ENCODE results near the gene PLEKHG4. TPM values are rescaled to one million over a fixed set of nuclear protein-coding genes. Genes with fewer than 3 reads are reported as not detected.

The PLEKHG4 gene
- total RNA-seq, 1 donor from 2014 or later = 9.8 TPM

- intact Hi-C loops (cut with DNase I) = no loop called here
- Histone ChIP-seq H3K4me3 (no peak overlapping the region), H3K27ac (no peak overlapping the region), H3K36me3 (no peaks in the 10 kb centered on the region), H3K27me3 (no peaks in the 10 kb centered on the region), H3K4me1 (peaks cover 19% of the 10 kb centered on the region), H3K9me3 (no peaks in the 10 kb centered on the region)
- no peak for TF ChIP-seq CTCF (IDR thresholded peaks at IDR 0.05)
- no peak for TF ChIP-seq POLR2A (IDR thresholded peaks at IDR 0.05)
- TF ChIP-seq POLR2AphosphoS5 (IDR thresholded peaks at IDR 0.05; ENCODE audit: insufficient read depth in 1 of 2, low read depth in 1 of 2) = no peak
- no peak for DNase-seq (ENCODE audit: extremely low spot score in 2 of 2)
Measured at GRCh38 chr16:67291461-67291860, 12.1 kb downstream of the PLEKHG4 start.

DNA sequence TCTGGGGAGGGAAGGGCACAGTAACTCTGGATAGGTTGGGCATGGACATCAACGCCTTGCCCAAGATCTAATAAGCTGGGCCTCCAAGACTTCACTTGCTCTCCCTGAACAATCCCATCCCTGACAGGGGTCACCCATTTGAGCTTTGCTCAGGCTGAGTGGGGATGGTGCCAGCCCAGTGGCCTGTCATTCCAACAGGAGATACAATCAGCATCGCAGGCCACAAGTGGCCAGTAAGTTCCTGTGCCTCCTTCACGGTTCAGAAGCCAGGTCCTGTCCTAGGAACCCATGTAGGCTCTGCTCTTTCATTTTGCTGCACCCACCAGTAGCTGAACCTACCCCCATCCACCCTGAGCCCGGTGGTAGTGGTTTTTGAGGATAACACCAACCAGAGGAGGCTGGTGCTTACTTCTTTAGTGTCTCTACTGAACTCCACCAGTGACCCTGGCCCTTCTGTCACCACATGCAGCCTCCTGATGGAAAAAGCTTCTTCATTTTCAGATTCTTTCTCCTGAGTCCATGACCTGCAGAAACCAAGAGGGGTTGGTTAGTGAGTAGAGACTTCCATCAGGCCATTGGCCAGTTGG lies 14.9 kb downstream of the PLEKHG4 start:
- H3K27ac ChIP-seq = peak overlapping the region; percentile 8
- TF ChIP-seq POLR2A (IDR thresholded peaks at IDR 0.05) (no peak), POLR2AphosphoS5 (IDR thresholded peaks at IDR 0.05; ENCODE audit: insufficient read depth in 1 of 2, low read depth in 1 of 2) (no peak), CTCF (IDR thresholded peaks at IDR 0.05) (no peak)
- intact Hi-C loops (cut with DNase I) = no loop called here
- no peaks in the 10 kb centered on the region for H3K9me3 ChIP-seq
- H3K36me3 ChIP-seq = no peaks in the 10 kb centered on the region
- H3K4me1 ChIP-seq = peaks cover 19% of the 10 kb centered on the region
- no peak for DNase-seq (ENCODE audit: extremely low spot score in 2 of 2)
- H3K4me3 ChIP-seq = no peak overlapping the region
- no peaks in the 10 kb centered on the region for H3K27me3 ChIP-seq

GRCh38 chr16:67294938-67295361 lies 15.6 kb downstream of the PLEKHG4 start:
- H3K4me3 ChIP-seq = no peak overlapping the region
- H3K4me1 ChIP-seq = peaks cover 19% of the 10 kb centered on the region
- H3K27ac ChIP-seq = peak overlapping the region; percentile 8
- no peaks in the 10 kb centered on the region for H3K36me3 ChIP-seq
- TF ChIP-seq POLR2A (IDR thresholded peaks at IDR 0.05) = no peak
- no peak for TF ChIP-seq CTCF (IDR thresholded peaks at IDR 0.05)
- no peak for TF ChIP-seq POLR2AphosphoS5 (IDR thresholded peaks at IDR 0.05; ENCODE audit: insufficient read depth in 1 of 2, low read depth in 1 of 2)
- intact Hi-C loops (cut with DNase I) = no loop called here
- H3K9me3 ChIP-seq = no peaks in the 10 kb centered on the region
- no peak for DNase-seq (ENCODE audit: extremely low spot score in 2 of 2)
- no peaks in the 10 kb centered on the region for H3K27me3 ChIP-seq

- H3K9me3 ChIP-seq = no peaks in the 10 kb centered on the region
- DNase-seq (ENCODE audit: extremely low spot score in 2 of 2) = no peak
- H3K36me3 ChIP-seq = no peaks in the 10 kb centered on the region
- intact Hi-C loops (cut with DNase I) = no loop called here
- H3K4me1 ChIP-seq = peaks cover 25% of the 10 kb centered on the region
- H3K4me3 ChIP-seq = no peak overlapping the region
- TF ChIP-seq POLR2A (IDR thresholded peaks at IDR 0.05) (no peak), CTCF (IDR thresholded peaks at IDR 0.05) (no peak), POLR2AphosphoS5 (IDR thresholded peaks at IDR 0.05; ENCODE audit: insufficient read depth in 1 of 2, low read depth in 1 of 2) (no peak)
- H3K27ac ChIP-seq = no peak overlapping the region
- no peaks in the 10 kb centered on the region for H3K27me3 ChIP-seq
Measured at GRCh38 chr16:67296420-67296819, 17.1 kb downstream of the PLEKHG4 start.

- no peak for DNase-seq (ENCODE audit: extremely low spot score in 2 of 2)
- Histone ChIP-seq H3K27ac (no peak overlapping the region), H3K36me3 (no peaks in the 10 kb centered on the region), H3K27me3 (no peaks in the 10 kb centered on the region), H3K4me1 (peaks cover 34% of the 10 kb centered on the region), H3K4me3 (no peak overlapping the region), H3K9me3 (no peaks in the 10 kb centered on the region)
- TF ChIP-seq CTCF (IDR thresholded peaks at IDR 0.05) = no peak
- no peak for TF ChIP-seq POLR2A (IDR thresholded peaks at IDR 0.05)
- no peak for TF ChIP-seq POLR2AphosphoS5 (IDR thresholded peaks at IDR 0.05; ENCODE audit: insufficient read depth in 1 of 2, low read depth in 1 of 2)
- intact Hi-C loops (cut with DNase I) = no loop called here
Measured at GRCh38 chr16:67298277-67298676, 18.9 kb downstream of the PLEKHG4 start.
